Trophoblast cell (in vitro differentiated cells and primary cell): ENCODE measurements around the gene UQCC2.

Experiments used
- DNase-seq, 2 donors: peaks; one replicate each; pipeline ENCODE4 v3.0.0-alpha.2; 2016
- H2AFZ ChIP-seq: 2 replicates; pipeline ENCODE4 v1.6.1; 2013; ENCODE audit warnings: low read length, moderate library complexity, mild to moderate bottlenecking; ENCODE audit not compliant: insufficient read depth, poor library complexity
- H2AK5ac ChIP-seq: 2 replicates; pipeline ENCODE4 v1.6.1; 2013; ENCODE audit warnings: mild to moderate bottlenecking, low read length
- H2BK120ac ChIP-seq: 2 replicates; pipeline ENCODE4 v1.6.1; 2013; ENCODE audit warnings: low read length, mild to moderate bottlenecking, moderate library complexity; ENCODE audit not compliant: insufficient read depth, poor library complexity
- H2BK12ac ChIP-seq: 2 replicates; pipeline ENCODE4 v1.6.1; 2013; ENCODE audit warnings: mild to moderate bottlenecking, low read length, moderate library complexity
- H2BK5ac ChIP-seq: 2 replicates; pipeline ENCODE4 v1.6.1; 2013; ENCODE audit warnings: low read length, low read depth, moderate library complexity, mild to moderate bottlenecking; ENCODE audit not compliant: poor library complexity
- H3K14ac ChIP-seq: 2 replicates; pipeline ENCODE4 v1.6.1; 2013; ENCODE audit warnings: mild to moderate bottlenecking, low read length
- H3K18ac ChIP-seq: 2 replicates; pipeline ENCODE4 v1.6.1; 2013; ENCODE audit warnings: mild to moderate bottlenecking, low read length
- H3K23ac ChIP-seq: 2 replicates; pipeline ENCODE4 v1.6.1; 2013; ENCODE audit warnings: low read length
- H3K27ac ChIP-seq: 2 replicates; pipeline ENCODE4 v1.5.1; 2013; ENCODE audit warnings: low read depth, mild to moderate bottlenecking, inconsistent platforms, low read length, moderate library complexity
- H3K27me3 ChIP-seq: 2 replicates; pipeline ENCODE4 v1.6.1; 2013; ENCODE audit warnings: inconsistent platforms, mild to moderate bottlenecking, low read length, moderate library complexity; ENCODE audit not compliant: insufficient read depth
- H3K36me3 ChIP-seq, 2 experiments: 1 replicate in 1 of 2; 2 replicates in 1 of 2; pipeline ENCODE4 v1.6.1; 2013; ENCODE audit warnings: low read length in 2 of 2, mild to moderate bottlenecking in 2 of 2, moderate library complexity in 1 of 2; ENCODE audit not compliant: insufficient read depth in 2 of 2, control insufficient read depth in 1 of 2
- H3K4ac ChIP-seq: 2 replicates; pipeline ENCODE4 v1.6.1; 2013; ENCODE audit warnings: low read depth, mild to moderate bottlenecking, low read length, moderate library complexity
- H3K4me1 ChIP-seq, 2 experiments: 1 replicate in 1 of 2; 2 replicates in 1 of 2; pipeline ENCODE4 v1.6.1; 2013; ENCODE audit warnings: low read length in 2 of 2, mild to moderate bottlenecking in 2 of 2, moderate library complexity in 1 of 2; ENCODE audit not compliant: insufficient read depth in 2 of 2, control insufficient read depth in 1 of 2
- H3K4me2 ChIP-seq: 2 replicates; pipeline ENCODE4 v1.6.1; 2013; ENCODE audit warnings: inconsistent platforms, mild to moderate bottlenecking, low read length, moderate library complexity
- H3K4me3 ChIP-seq: 2 replicates; pipeline ENCODE4 v1.5.1; 2013; ENCODE audit warnings: mild to moderate bottlenecking, low read depth, low read length, inconsistent platforms
- H3K79me1 ChIP-seq: one replicate; pipeline ENCODE4 v1.6.1; 2013; ENCODE audit warnings: low read length
- H3K79me2 ChIP-seq: 2 replicates; pipeline ENCODE4 v1.6.1; 2013; ENCODE audit warnings: low read length, mild to moderate bottlenecking; ENCODE audit not compliant: control insufficient read depth, insufficient read depth, poor library complexity
- H3K9ac ChIP-seq: 2 replicates; pipeline ENCODE4 v1.6.1; 2013; ENCODE audit warnings: mild to moderate bottlenecking, low read length
- H3K9me3 ChIP-seq: 2 replicates; pipeline ENCODE4 v1.6.1; 2013; ENCODE audit warnings: low read depth, mild to moderate bottlenecking, control low read depth, inconsistent platforms, low read length; ENCODE audit not compliant: insufficient read depth
- H4K12ac ChIP-seq: 2 replicates; pipeline ENCODE4 v1.6.1; 2013; ENCODE audit warnings: low read depth, mild to moderate bottlenecking, low read length, moderate library complexity
- H4K8ac ChIP-seq: 2 replicates; pipeline ENCODE4 v1.6.1; 2013; ENCODE audit warnings: low read depth, mild to moderate bottlenecking, low read length, moderate library complexity
- H4K91ac ChIP-seq: one replicate; pipeline ENCODE4 v1.6.1; 2013; ENCODE audit warnings: low read depth, mild to moderate bottlenecking, low read length, moderate library complexity
- WGBS: extraction: QIAGEN DNeasy Blood & Tissue Kit; methylation state at CpG from one replicate; pipeline ENCODE4 v1.1.7; 2013; ENCODE audit warnings: missing lambda C conversion rate; ENCODE audit not compliant: insufficient read length, insufficient coverage; ENCODE audit errors: extremely low coverage; 5-methylcytosine and 5-hydroxymethylcytosine counted together

The UQCC2 gene

DNA sequence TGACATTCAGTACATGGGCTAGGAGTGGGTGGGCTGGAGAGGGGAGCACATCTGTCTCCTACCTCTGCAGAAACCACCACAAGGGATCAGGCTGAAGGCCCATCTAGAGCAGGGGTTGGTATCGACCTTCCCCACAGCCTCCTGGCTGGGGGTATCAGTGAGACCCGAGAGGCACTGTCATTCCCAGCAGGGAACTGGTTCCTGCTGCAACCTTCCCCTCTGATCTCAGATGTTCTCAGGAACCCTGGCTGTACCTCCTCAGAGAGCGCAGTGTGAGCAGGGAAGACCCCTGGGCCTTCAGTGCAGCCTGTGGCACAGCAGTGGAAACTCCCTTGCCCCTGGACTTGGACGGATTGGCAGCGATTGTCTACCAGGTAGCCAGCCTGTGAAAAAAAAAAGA lies 27.4 kb upstream of the UQCC2 start:
- H3K4ac ChIP-seq: no peak overlapping the region
- peaks cover 7 to 13% of the 10 kb centered on the region in 2 experiments for H3K4me1 ChIP-seq
- no peak overlapping the region for H2BK12ac ChIP-seq
- peaks cover 2% of the 10 kb centered on the region for H3K9me3 ChIP-seq
- H2BK5ac ChIP-seq: no peak overlapping the region
- no peak overlapping the region for H2AK5ac ChIP-seq
- H3K23ac ChIP-seq: no peak overlapping the region
- H3K27me3 ChIP-seq: no peaks in the 10 kb centered on the region
- no peak for DNase-seq
- H4K12ac ChIP-seq: no peak overlapping the region
- peaks cover 6% of the 10 kb centered on the region for H3K79me1 ChIP-seq
- no CpG with 5 or more reads among the region's 5 CpGs for WGBS
- no peak overlapping the region for H3K14ac ChIP-seq
- H2BK120ac ChIP-seq: no peak overlapping the region
- H4K91ac ChIP-seq: peak overlapping the region; percentile 16
- no peaks in the 10 kb centered on the region for H3K36me3 ChIP-seq
- no peak overlapping the region for H2AFZ ChIP-seq
- no peak overlapping the region for H3K27ac ChIP-seq
- H3K79me2 ChIP-seq: no peaks in the 10 kb centered on the region
- no peak overlapping the region for H3K9ac ChIP-seq
- no peak overlapping the region for H4K8ac ChIP-seq
- no peak overlapping the region for H3K18ac ChIP-seq
- no peak overlapping the region for H3K4me2 ChIP-seq
- H3K4me3 ChIP-seq: no peak overlapping the region

DNA sequence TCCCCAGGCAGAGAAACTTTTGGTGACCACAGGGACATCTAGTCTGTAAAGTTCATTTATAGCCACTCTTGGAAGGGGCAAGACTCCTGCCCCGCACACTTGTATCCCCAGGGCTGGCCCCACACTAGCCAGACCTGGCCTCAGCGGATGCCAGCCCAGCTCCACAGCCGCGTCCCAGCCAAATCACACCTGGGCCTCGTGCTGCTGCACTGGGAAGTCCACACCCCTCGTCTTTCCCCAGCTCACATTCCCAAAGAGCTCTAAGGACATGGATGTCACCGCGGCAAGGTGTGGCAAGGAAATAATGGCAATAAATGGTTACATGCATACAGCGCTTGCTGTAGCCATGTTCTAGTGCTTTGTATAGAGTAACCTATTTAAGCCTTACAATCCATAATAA lies 26.7 kb upstream of the UQCC2 start:
- Histone ChIP-seq H2BK120ac (no peak overlapping the region), H3K79me2 (peaks cover 2% of the 10 kb centered on the region), H4K8ac (no peak overlapping the region), H3K36me3 (no peaks in the 10 kb centered on the region), H3K9ac (no peak overlapping the region), H2AK5ac (no peak overlapping the region), H4K91ac (no peak overlapping the region), H3K4ac (no peak overlapping the region), H3K79me1 (peaks cover 9% of the 10 kb centered on the region), H3K18ac (no peak overlapping the region), H3K9me3 (peaks cover 2% of the 10 kb centered on the region), H3K27me3 (no peaks in the 10 kb centered on the region), H3K4me3 (no peak overlapping the region), H3K27ac (no peak overlapping the region), H3K14ac (no peak overlapping the region), H2AFZ (no peak overlapping the region), H4K12ac (no peak overlapping the region), H3K23ac (no peak overlapping the region), H2BK12ac (no peak overlapping the region), H3K4me1 (peaks cover 13 to 19% of the 10 kb centered on the region in 2 experiments), H3K4me2 (no peak overlapping the region), H2BK5ac (no peak overlapping the region)
- DNase-seq: no peak
- no CpG with 5 or more reads among the region's 9 CpGs for WGBS

DNA sequence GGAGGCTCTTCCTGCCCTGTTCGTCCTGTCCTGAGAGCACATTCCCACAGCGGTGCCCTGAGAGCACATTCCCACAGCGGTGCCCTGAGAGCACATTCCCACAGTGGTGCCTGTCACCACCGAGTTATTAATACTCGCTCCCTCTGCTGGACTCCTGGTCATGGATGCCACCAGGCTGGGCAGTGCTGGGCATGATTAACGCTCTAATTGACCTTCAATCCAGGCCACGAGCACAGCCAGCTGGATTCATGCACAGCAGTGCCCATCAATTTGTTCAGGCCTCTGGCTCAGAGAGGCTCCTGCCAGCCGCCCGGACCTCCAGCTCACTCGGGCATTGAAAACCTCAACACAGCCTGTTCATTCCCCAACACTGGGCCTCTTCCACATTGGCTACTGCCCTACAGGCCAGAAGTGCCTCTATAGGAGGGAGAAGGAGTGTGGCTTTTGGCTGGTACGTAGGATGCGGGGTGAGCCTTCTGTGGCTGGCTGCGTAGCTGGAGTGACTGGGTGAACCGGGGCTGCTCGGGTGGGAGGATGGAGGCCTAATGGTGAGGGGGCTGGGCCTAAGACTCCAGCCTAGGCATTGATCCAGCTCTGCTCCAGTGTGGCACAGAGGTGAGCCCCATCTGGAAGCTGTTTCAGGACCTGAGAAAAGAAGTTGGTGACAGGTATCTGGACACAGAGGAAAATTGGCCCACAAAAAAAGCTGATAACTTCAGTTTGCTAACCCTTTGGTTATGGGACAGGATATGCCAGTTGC lies 25.9 kb upstream of the UQCC2 start:
- Histone ChIP-seq H3K9me3 (peaks cover 2% of the 10 kb centered on the region), H3K4ac (no peak overlapping the region), H3K9ac (no peak overlapping the region), H3K27ac (no peak overlapping the region), H3K4me2 (no peak overlapping the region), H2AK5ac (no peak overlapping the region), H4K91ac (no peak overlapping the region), H3K23ac (no peak overlapping the region), H2AFZ (no peak overlapping the region), H3K14ac (no peak overlapping the region), H3K79me1 (peaks cover 13% of the 10 kb centered on the region), H4K8ac (no peak overlapping the region), H4K12ac (no peak overlapping the region), H3K36me3 (no peaks in the 10 kb centered on the region), H2BK120ac (no peak overlapping the region), H3K79me2 (peaks cover 2% of the 10 kb centered on the region), H2BK12ac (no peak overlapping the region), H3K4me3 (no peak overlapping the region), H3K18ac (no peak overlapping the region), H3K4me1 (peaks cover 20 to 26% of the 10 kb centered on the region in 2 experiments), H3K27me3 (no peaks in the 10 kb centered on the region), H2BK5ac (no peak overlapping the region)
- DNase-seq: no peak
- no CpG with 5 or more reads among the region's 15 CpGs for WGBS

DNA sequence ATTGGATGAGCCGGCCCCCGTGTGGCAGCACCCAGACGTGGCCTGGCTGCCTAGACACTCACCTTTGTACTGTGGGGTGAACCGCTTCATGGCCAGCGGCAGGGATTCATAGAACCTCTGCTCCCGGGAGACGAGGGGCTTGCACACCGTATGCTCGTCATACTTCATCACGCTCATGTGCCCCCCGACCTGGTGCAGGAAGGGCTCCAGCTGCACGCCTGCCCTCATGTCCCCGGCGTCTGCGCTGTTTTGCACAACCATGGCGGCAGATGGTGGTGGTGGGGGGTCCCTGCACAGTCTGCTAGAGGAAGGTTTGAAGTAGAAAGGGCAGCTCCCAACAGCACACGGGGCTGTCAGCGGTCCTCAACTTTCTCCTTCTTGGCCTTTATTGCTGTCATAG lies 23.7 kb upstream of the UQCC2 start:
- Histone ChIP-seq H3K4me1 (peaks cover 41 to 45% of the 10 kb centered on the region in 2 experiments), H2AFZ (no peak overlapping the region), H3K14ac (peak overlapping the region; percentile 30), H3K79me2 (peaks cover 4% of the 10 kb centered on the region), H3K9ac (no peak overlapping the region), H4K91ac (peak overlapping the region; percentile 78), H3K36me3 (no peaks in the 10 kb centered on the region), H4K12ac (no peak overlapping the region), H3K79me1 (peaks cover 22% of the 10 kb centered on the region), H4K8ac (no peak overlapping the region), H3K4me2 (no peak overlapping the region), H3K9me3 (peaks cover 2% of the 10 kb centered on the region), H3K27ac (no peak overlapping the region), H2BK5ac (no peak overlapping the region), H3K18ac (peak overlapping the region; percentile 34), H3K27me3 (no peaks in the 10 kb centered on the region), H3K4ac (no peak overlapping the region), H2AK5ac (peak overlapping the region; percentile 38), H2BK12ac (peak overlapping the region; percentile 73), H3K23ac (no peak overlapping the region), H3K4me3 (no peak overlapping the region), H2BK120ac (no peak overlapping the region)
- WGBS: no CpG with 5 or more reads among the region's 18 CpGs
- DNase-seq: no peak
